Activated T-cell treated with anti-CD3 and anti-CD28 coated beads, Interleukin-2, amount 50 U/mL, for 24 hours (primary cell): ENCODE results near the gene ARHGEF5.
A peak's percentile ranks its signal among the peaks of the same experiment; 100 is the strongest.
"Not testable (repeated sequence)": the region's sequence is repeated elsewhere in the genome, so short reads cannot be mapped to it uniquely, and the experiment has no call there.

Experiments
- DNase-seq: peaks from one replicate; pipeline ENCODE4 v3.0.0-alpha.2; 2020
- H3K27ac Mint-ChIP-seq: 2 replicates; pipeline ENCODE4 v1.8.0; 2020; ENCODE audit warnings: mild to moderate bottlenecking, mixed read lengths
- H3K27me3 Mint-ChIP-seq: 2 replicates; pipeline ENCODE4 v1.8.0; 2020; ENCODE audit warnings: mixed read lengths
- H3K36me3 Mint-ChIP-seq: 2 replicates; pipeline ENCODE4 v1.8.0; 2020; ENCODE audit warnings: low read depth, mixed read lengths
- H3K4me1 Mint-ChIP-seq: 2 replicates; pipeline ENCODE4 v1.8.0; 2020; ENCODE audit warnings: low read depth, mixed read lengths
- H3K4me3 Mint-ChIP-seq: 2 replicates; pipeline ENCODE4 v1.8.0; 2020; ENCODE audit warnings: mild to moderate bottlenecking, moderate library complexity, mixed read lengths
- H3K9me3 Mint-ChIP-seq: 2 replicates; pipeline ENCODE4 v1.8.0; 2020; ENCODE audit warnings: mixed read lengths

ARHGEF5 gene

DNA sequence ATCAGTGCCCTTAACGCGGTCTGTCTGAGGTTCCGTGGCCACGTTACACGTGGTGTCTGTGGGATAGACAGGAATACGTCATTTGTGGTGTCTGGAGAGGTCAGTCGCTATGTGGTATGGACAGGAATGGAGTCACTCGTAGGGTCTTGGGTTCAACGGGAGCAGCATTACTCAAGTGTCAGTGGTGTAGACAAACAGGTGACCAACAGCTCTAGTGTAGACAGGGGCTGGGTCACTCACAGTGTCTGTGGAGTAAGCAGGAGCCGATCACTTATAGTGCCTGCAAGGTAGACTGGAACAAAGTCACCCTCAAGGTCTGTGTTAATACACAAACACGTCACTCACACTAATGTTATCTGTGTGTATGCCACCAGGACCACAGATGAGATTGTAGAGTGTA, 1.7 kb downstream of the ARHGEF5 start:
- not testable (repeated sequence) for H3K36me3 Mint-ChIP-seq, DNase-seq, H3K27me3 Mint-ChIP-seq, H3K27ac Mint-ChIP-seq, H3K4me3 Mint-ChIP-seq, H3K4me1 Mint-ChIP-seq, H3K9me3 Mint-ChIP-seq

GRCh38 chr7:144362061-144362460, 6.9 kb downstream of the ARHGEF5 start:
- H3K9me3 Mint-ChIP-seq, H3K4me3 Mint-ChIP-seq, H3K4me1 Mint-ChIP-seq, H3K27me3 Mint-ChIP-seq, H3K27ac Mint-ChIP-seq, H3K36me3 Mint-ChIP-seq, DNase-seq: not testable (repeated sequence)

DNA sequence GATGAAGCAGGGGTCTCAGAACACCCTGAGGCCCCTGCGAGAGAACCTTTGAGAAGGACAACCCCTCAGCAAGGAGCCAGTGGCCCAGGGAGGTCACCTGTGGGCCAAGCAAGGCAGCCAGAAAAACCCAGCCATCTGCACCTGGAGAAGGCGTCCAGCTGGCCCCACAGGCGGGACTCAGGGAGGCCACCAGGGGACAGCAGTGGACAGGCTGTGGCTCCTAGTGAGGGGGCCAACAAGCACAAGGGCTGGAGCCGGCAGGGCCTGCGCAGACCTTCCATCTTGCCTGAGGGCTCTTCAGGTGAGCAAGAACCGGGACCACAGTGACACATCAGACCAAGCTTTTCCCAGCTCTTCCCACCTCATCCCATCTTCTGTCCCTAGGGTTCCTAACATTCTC, 10.3 kb downstream of the ARHGEF5 start:
- H3K27ac Mint-ChIP-seq, H3K4me1 Mint-ChIP-seq, H3K4me3 Mint-ChIP-seq, DNase-seq, H3K36me3 Mint-ChIP-seq, H3K9me3 Mint-ChIP-seq, H3K27me3 Mint-ChIP-seq: not testable (repeated sequence)

DNA sequence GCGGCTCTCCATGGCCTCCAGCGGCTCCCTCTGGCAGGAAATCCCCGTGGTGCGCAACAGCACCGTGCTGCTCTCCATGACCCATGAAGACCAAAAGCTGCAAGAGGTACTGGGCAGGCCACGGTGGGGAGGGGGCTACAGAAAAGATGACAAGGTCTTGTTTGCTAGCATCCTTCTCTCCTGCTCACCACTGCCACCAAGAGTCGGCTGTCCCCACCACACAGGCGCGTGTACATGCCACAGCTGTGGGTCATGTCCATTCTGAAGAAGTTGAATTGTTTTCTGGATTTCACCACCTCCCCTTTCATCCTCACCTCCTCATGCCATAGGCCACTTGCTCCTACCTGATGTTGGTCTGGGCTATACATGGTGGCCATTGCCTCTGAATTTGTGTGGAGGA, 12.0 kb downstream of the ARHGEF5 start:
- H3K27me3 Mint-ChIP-seq, H3K4me3 Mint-ChIP-seq, H3K27ac Mint-ChIP-seq, H3K36me3 Mint-ChIP-seq, H3K9me3 Mint-ChIP-seq, DNase-seq, H3K4me1 Mint-ChIP-seq: not testable (repeated sequence)

DNA sequence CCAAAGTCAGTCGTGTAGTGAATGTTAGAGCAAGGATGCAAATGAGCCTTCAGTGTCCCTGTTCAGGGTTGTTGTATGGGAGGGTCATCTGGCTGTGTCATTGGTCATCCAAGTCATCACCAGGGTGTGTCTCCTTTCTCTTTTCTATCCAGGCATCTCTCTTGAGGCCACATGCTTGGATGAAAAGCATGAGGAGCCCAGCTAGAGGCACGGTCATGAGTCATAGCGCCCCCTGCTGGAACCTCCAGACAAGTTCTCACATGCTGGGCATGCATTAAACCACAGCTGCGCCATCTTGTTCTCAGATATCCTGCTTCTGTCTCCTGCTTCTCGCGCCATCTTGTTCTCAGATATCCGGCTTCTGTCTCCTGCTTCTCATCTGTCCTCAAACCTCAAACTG, 14.0 kb downstream of the ARHGEF5 start:
- not testable (repeated sequence) for H3K27me3 Mint-ChIP-seq, H3K36me3 Mint-ChIP-seq, H3K27ac Mint-ChIP-seq, H3K4me1 Mint-ChIP-seq, H3K9me3 Mint-ChIP-seq, DNase-seq, H3K4me3 Mint-ChIP-seq

GRCh38 chr7:144378651-144379050, 23.4 kb downstream of the ARHGEF5 start:
- no peak for DNase-seq
- H3K9me3 Mint-ChIP-seq: no peaks in the 10 kb centered on the region
- H3K36me3 Mint-ChIP-seq: peaks cover 32% of the 10 kb centered on the region
- H3K4me1 Mint-ChIP-seq: no peaks in the 10 kb centered on the region
- H3K27ac Mint-ChIP-seq: no peak overlapping the region
- H3K4me3 Mint-ChIP-seq: no peak overlapping the region
- no peaks in the 10 kb centered on the region for H3K27me3 Mint-ChIP-seq

- H3K27me3 Mint-ChIP-seq: no peaks in the 10 kb centered on the region
- peaks cover 32% of the 10 kb centered on the region for H3K36me3 Mint-ChIP-seq
- DNase-seq: no peak
- no peak overlapping the region for H3K4me3 Mint-ChIP-seq
- no peaks in the 10 kb centered on the region for H3K9me3 Mint-ChIP-seq
- peaks cover 11% of the 10 kb centered on the region for H3K4me1 Mint-ChIP-seq
- no peak overlapping the region for H3K27ac Mint-ChIP-seq
Measured at GRCh38 chr7:144379776-144380384, 24.7 kb downstream of the ARHGEF5 start.

GRCh38 chr7:144384071-144384470, 28.9 kb downstream of the ARHGEF5 start:
- peaks cover 17% of the 10 kb centered on the region for H3K4me1 Mint-ChIP-seq
- no peaks in the 10 kb centered on the region for H3K27me3 Mint-ChIP-seq
- DNase-seq: no peak
- peak overlapping the region; percentile 74 for H3K27ac Mint-ChIP-seq
- H3K9me3 Mint-ChIP-seq: no peaks in the 10 kb centered on the region
- no peak overlapping the region for H3K4me3 Mint-ChIP-seq
- H3K36me3 Mint-ChIP-seq: peaks cover 15% of the 10 kb centered on the region

DNA sequence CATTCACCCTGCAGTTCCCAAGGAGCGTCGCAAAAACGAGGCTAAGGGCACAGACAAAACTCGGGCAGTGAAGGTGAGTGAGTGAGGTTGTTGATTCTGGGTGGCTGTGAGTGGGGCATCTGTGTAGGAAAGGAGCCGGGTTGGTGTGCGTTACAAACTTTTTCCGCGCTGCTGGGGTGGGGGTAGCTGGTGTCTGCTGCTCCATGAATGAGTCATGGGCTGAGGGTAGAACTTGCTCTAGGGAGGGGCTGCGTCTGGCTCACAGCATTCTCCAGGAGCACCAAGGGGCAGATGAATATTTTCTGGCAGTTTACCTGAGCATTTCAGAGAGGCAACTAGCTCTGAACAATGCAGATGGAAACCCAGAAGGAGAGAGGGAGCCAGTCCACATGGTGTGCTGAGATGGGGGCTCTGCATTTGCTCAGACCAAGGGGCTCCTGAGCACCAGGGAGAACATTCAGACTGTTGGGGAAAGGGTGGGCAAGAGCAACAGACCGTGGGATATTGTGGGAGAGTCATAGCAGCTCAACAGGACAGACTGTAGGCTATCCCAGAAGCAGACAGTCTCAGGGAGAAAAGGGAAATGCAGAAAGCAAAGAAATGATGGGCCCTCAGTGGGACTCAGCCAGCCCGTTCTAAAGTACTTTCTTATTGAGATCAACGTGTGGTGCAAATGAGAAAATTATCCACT, 29.5 kb downstream of the ARHGEF5 start:
- no peaks in the 10 kb centered on the region for H3K9me3 Mint-ChIP-seq
- H3K36me3 Mint-ChIP-seq: peaks cover 11% of the 10 kb centered on the region
- H3K27me3 Mint-ChIP-seq: no peaks in the 10 kb centered on the region
- H3K4me1 Mint-ChIP-seq: peaks cover 17% of the 10 kb centered on the region
- H3K4me3 Mint-ChIP-seq: no peak overlapping the region
- peak overlapping the region; percentile 74 for H3K27ac Mint-ChIP-seq
- DNase-seq: peak; percentile 41

DNA sequence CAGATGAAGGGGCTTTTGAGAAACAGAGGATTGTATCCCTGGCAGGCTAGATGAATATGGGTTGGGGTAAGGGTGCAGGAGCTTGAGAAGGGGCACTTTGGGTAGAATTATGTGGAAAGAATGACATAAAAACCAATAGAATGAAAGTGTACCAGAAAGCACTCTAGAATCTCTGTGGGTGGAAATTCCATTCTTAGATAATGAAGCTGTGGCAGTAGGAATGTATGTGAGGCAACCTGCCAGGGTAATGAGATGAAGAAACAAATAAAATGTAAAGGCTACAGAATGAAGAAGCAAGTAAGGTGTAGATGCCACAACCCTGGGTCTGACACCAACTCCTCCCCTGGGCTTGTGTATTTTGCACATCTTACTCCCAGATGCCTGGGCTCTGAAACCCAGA, 31.5 kb downstream of the ARHGEF5 start:
- no peaks in the 10 kb centered on the region for H3K9me3 Mint-ChIP-seq
- DNase-seq: no peak
- H3K36me3 Mint-ChIP-seq: no peaks in the 10 kb centered on the region
- H3K27me3 Mint-ChIP-seq: no peaks in the 10 kb centered on the region
- H3K27ac Mint-ChIP-seq: no peak overlapping the region
- peaks cover 19% of the 10 kb centered on the region for H3K4me1 Mint-ChIP-seq
- H3K4me3 Mint-ChIP-seq: no peak overlapping the region

- peaks cover 20% of the 10 kb centered on the region for H3K4me1 Mint-ChIP-seq
- no peaks in the 10 kb centered on the region for H3K36me3 Mint-ChIP-seq
- H3K27me3 Mint-ChIP-seq: no peaks in the 10 kb centered on the region
- no peak overlapping the region for H3K4me3 Mint-ChIP-seq
- DNase-seq: no peak
- H3K9me3 Mint-ChIP-seq: no peaks in the 10 kb centered on the region
- no peak overlapping the region for H3K27ac Mint-ChIP-seq
Measured at GRCh38 chr7:144388950-144389349, 33.7 kb downstream of the ARHGEF5 start.

DNA sequence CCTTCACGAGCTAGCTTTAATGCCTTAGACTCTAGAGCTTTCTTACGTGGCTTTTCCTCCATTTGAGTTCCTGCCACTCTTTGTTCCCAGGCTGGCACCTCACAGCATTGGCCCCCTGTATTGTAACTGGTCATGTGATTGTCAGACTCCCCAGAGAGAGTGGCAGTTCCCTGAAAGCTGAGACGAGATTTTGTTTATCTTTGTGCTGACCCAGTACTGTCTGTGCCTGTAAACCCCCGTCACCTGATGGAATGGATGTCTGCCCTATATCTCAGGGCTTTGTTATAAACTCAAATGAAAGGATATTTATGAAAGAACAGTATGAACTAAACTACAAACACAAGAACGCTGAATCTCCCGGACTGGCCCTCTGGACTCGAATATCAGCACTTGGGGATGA, 35.3 kb downstream of the ARHGEF5 start:
- no peak overlapping the region for H3K27ac Mint-ChIP-seq
- peaks cover 9% of the 10 kb centered on the region for H3K4me1 Mint-ChIP-seq
- no peaks in the 10 kb centered on the region for H3K36me3 Mint-ChIP-seq
- H3K27me3 Mint-ChIP-seq: no peaks in the 10 kb centered on the region
- no peak overlapping the region for H3K4me3 Mint-ChIP-seq
- no peak for DNase-seq
- no peaks in the 10 kb centered on the region for H3K9me3 Mint-ChIP-seq

GRCh38 chr7:144391014-144391413, 35.8 kb downstream of the ARHGEF5 start:
- Mint-ChIP-seq H3K4me3 (no peak overlapping the region), H3K36me3 (no peaks in the 10 kb centered on the region), H3K9me3 (no peaks in the 10 kb centered on the region), H3K27me3 (no peaks in the 10 kb centered on the region), H3K27ac (no peak overlapping the region), H3K4me1 (peaks cover 9% of the 10 kb centered on the region)
- no peak for DNase-seq

DNA sequence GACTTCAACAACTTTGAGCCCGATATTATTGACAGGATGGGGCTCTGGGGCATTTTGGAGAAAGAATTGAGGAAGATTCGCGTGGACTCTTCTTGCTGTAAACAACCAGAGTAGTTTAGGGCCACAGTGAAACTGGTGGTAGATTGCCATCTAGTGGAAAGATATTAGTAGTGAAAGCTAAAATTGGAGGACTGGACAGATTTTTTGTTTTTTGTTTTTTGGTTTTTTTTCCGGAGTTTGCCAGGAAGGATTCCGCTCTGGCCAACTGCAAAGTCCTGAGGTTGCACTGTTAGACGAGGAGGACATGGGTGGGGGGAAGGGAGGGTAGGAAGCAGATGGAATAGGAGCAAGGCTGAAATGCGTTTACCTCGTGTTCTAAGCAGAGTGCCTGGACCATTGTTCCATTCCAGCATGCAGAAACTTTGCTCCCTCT, 36.6 kb downstream of the ARHGEF5 start:
- H3K27me3 Mint-ChIP-seq: no peaks in the 10 kb centered on the region
- H3K36me3 Mint-ChIP-seq: no peaks in the 10 kb centered on the region
- peak overlapping the region; percentile 49 for H3K4me3 Mint-ChIP-seq
- no peaks in the 10 kb centered on the region for H3K9me3 Mint-ChIP-seq
- DNase-seq: no peak
- H3K4me1 Mint-ChIP-seq: peaks cover 4% of the 10 kb centered on the region
- H3K27ac Mint-ChIP-seq: no peak overlapping the region

DNA sequence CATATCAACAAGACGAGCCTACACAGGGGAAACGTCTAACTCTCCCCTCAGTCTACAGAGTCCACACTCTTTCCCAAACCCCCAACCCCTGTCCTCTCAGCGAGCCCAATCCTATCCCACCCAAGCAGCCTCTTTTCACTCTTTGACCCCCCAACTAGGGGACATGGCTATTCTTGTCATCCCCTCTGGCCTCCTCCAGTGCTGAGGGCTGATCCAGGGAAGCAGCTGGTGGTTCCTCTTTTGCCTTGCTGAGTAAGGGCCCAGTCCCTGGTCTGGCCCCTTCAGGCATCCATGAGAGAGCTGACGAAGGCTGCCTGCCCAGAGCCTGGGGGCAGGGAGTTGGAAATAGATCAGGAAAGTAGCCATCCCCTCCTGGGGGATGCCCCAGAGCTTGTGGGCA, 41.9 kb downstream of the ARHGEF5 start:
- no peak for DNase-seq
- no peak overlapping the region for H3K4me3 Mint-ChIP-seq
- H3K36me3 Mint-ChIP-seq: no peaks in the 10 kb centered on the region
- no peak overlapping the region for H3K27ac Mint-ChIP-seq
- H3K27me3 Mint-ChIP-seq: no peaks in the 10 kb centered on the region
- H3K9me3 Mint-ChIP-seq: no peaks in the 10 kb centered on the region
- no peaks in the 10 kb centered on the region for H3K4me1 Mint-ChIP-seq

DNA sequence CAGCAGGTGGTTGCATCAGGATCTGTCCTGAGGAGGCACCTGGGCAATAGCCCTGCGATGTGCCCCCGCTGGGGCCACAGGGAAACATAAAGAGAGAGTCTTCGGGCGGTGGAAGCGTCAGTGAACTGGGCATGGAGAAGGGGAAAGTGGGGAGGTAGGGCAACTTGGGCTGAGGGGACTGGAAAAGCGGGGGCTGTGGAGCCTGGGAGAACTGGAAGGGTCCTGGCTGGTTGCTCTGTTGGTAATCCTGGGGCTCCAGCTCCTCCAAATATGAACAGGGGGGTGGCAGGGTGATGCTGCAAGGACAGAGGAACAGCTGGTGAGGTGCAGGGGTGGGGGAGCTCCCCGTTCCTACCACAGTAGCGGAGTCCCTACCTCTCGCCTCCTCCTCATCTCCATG, 43.1 kb downstream of the ARHGEF5 start:
- Mint-ChIP-seq H3K9me3 (no peaks in the 10 kb centered on the region), H3K27ac (no peak overlapping the region), H3K27me3 (peaks cover 4% of the 10 kb centered on the region), H3K36me3 (no peaks in the 10 kb centered on the region), H3K4me1 (no peaks in the 10 kb centered on the region), H3K4me3 (no peak overlapping the region)
- DNase-seq: no peak
